HepG2 (cell line): Measurements from ENCODE around the gene USP24. TPM values are rescaled to one million over a fixed set of nuclear protein-coding genes. Genes with fewer than 3 reads are reported as not detected.

Source experiments
- ADNP ChIP-seq: sonication (generic); formaldehyde crosslinking; IDR thresholded peaks from 2 replicates; pipeline ENCODE4 v1.4.0; 2020; ENCODE audit warnings: missing genetic modification reagents
- ATRX ChIP-seq: sonication (generic); formaldehyde crosslinking; IDR thresholded peaks from 2 replicates; pipeline ENCODE4 v1.4.0; 2020; ENCODE audit warnings: missing genetic modification reagents, borderline replicate concordance
- EHMT2 ChIP-seq: fragments of 200-600 bp; sonication (generic); IDR thresholded peaks from 2 replicates; pipeline ENCODE4 v1.7.0; 2017; ENCODE audit warnings: antibody characterized with exemption, low read depth, low read length, borderline replicate concordance
- FLYWCH1 ChIP-seq: sonication (generic); formaldehyde crosslinking; IDR thresholded peaks from 2 replicates; pipeline ENCODE4 v1.8.1; 2023; ENCODE audit warnings: mild to moderate bottlenecking, missing genetic modification reagents
- GFI1 ChIP-seq: sonication (generic); formaldehyde crosslinking; IDR thresholded peaks from 2 replicates; pipeline ENCODE4 v1.5.0; 2020; ENCODE audit warnings: missing genetic modification reagents, mild to moderate bottlenecking, borderline replicate concordance
- HNRNPH1 ChIP-seq: fragments of 200-400 bp; formaldehyde crosslinking; optimal IDR thresholded peaks from 2 replicates; pipeline ENCODE3; 2017; ENCODE audit warnings: mild to moderate bottlenecking, low read depth, low read length
- JUN ChIP-seq: sonication (generic); formaldehyde crosslinking; IDR thresholded peaks from 2 replicates; pipeline ENCODE4 v1.4.0; 2020; ENCODE audit warnings: mild to moderate bottlenecking, missing genetic modification reagents
- KDM6A ChIP-seq: IDR thresholded peaks from 2 replicates; pipeline ENCODE4 v1.6.1; 2016; ENCODE audit warnings: low read depth
- KLF13 ChIP-seq: sonication (generic); formaldehyde crosslinking; IDR thresholded peaks from 2 replicates; pipeline ENCODE4 v1.4.0; 2020; ENCODE audit warnings: mild to moderate bottlenecking, missing genetic modification reagents
- MAFF ChIP-seq: IDR thresholded peaks from 2 replicates; pipeline ENCODE4 v1.6.1; 2011; ENCODE audit warnings: low read depth, low read length, improper control_type of control experiment
- NR1H2 ChIP-seq: sonication (generic); formaldehyde crosslinking; IDR thresholded peaks from 2 replicates; pipeline ENCODE4 v1.8.1; 2022; ENCODE audit warnings: low read depth, missing genetic modification reagents, borderline replicate concordance
- NR2F6 ChIP-seq, 2 experiments: IDR thresholded peaks; 2 replicates each; pipeline ENCODE4 v1.6.1; 2016; ENCODE audit warnings: antibody characterized with exemption in 1 of 2, mild to moderate bottlenecking in 1 of 2
- RFX3 ChIP-seq: IDR thresholded peaks from 2 replicates; pipeline ENCODE4 v1.6.1; 2016; ENCODE audit warnings: missing biosample characterization, missing genetic modification reagents
- RXRB ChIP-seq: IDR thresholded peaks from 2 replicates; pipeline ENCODE4 v1.6.1; 2016; ENCODE audit warnings: borderline replicate concordance, missing genetic modification reagents, missing compliant biosample characterization
- U2AF1 ChIP-seq: fragments of 200-400 bp; formaldehyde crosslinking; optimal IDR thresholded peaks from 2 replicates; pipeline ENCODE3; 2017; ENCODE audit warnings: mild to moderate bottlenecking, low read depth, low read length
- WIZ ChIP-seq: sonication (generic); formaldehyde crosslinking; IDR thresholded peaks from 2 replicates; pipeline ENCODE4 v1.5.1; 2020; ENCODE audit warnings: mild to moderate bottlenecking, missing genetic modification reagents
- XRCC5 ChIP-seq: fragments of 200-400 bp; formaldehyde crosslinking; optimal IDR thresholded peaks from 2 replicates; pipeline ENCODE3; 2017; ENCODE audit warnings: mild to moderate bottlenecking, low read length
- ZNF230 ChIP-seq: sonication (generic); formaldehyde crosslinking; IDR thresholded peaks from 2 replicates; pipeline ENCODE4 v1.4.0; 2020; ENCODE audit warnings: mild to moderate bottlenecking, missing genetic modification reagents
- ZNF3 ChIP-seq: IDR thresholded peaks from 2 replicates; pipeline ENCODE4 v1.7.0; 2017; ENCODE audit warnings: inconsistent platforms
- ZNF30 ChIP-seq: sonication (generic); formaldehyde crosslinking; IDR thresholded peaks from 2 replicates; pipeline ENCODE4 v1.5.0; 2020; ENCODE audit warnings: mild to moderate bottlenecking, missing genetic modification reagents
- ZNF333 ChIP-seq: sonication (generic); formaldehyde crosslinking; IDR thresholded peaks from 2 replicates; pipeline ENCODE4 v1.4.0; 2020; ENCODE audit warnings: mild to moderate bottlenecking, missing genetic modification reagents, borderline replicate concordance
- ZNF33A ChIP-seq: sonication (generic); formaldehyde crosslinking; IDR thresholded peaks from 2 replicates; pipeline ENCODE4 v1.5.1; 2020; ENCODE audit warnings: missing genetic modification reagents, mild to moderate bottlenecking, moderate library complexity, borderline replicate concordance
- ZNF496 ChIP-seq: sonication (generic); formaldehyde crosslinking; IDR thresholded peaks from 2 replicates; pipeline ENCODE4 v1.8.1; 2023; ENCODE audit warnings: mild to moderate bottlenecking, moderate library complexity, missing genetic modification reagents; ENCODE audit not compliant: insufficient replicate concordance
- ZNF552 ChIP-seq: sonication (generic); formaldehyde crosslinking; IDR thresholded peaks from 2 replicates; pipeline ENCODE4 v1.9.0; 2022; ENCODE audit warnings: missing genetic modification reagents, mild to moderate bottlenecking, borderline replicate concordance
- ZNF589 ChIP-seq: sonication (generic); formaldehyde crosslinking; conservative IDR thresholded peaks from 2 replicates; pipeline ENCODE4 v1.8.0; 2022; ENCODE audit warnings: mild to moderate bottlenecking, moderate library complexity, missing genetic modification reagents
- ZNF770 ChIP-seq: sonication (generic); formaldehyde crosslinking; IDR thresholded peaks from 2 replicates; pipeline ENCODE4 v1.5.0; 2020; ENCODE audit warnings: mild to moderate bottlenecking, missing genetic modification reagents
- ZNF784 ChIP-seq: sonication (generic); formaldehyde crosslinking; IDR thresholded peaks from 2 replicates; pipeline ENCODE4 v1.5.1; 2020; ENCODE audit warnings: missing genetic modification reagents, mild to moderate bottlenecking, borderline replicate concordance
- polyA plus RNA-seq, 8 experiments: library from polyadenylated mRNA; depleted of rRNA in 3 of 8; stranded (reverse) in 7 of 8; unstranded in 1 of 8; fragments of >200 nt; fragmentation: Illumina TruSeq in 4 of 8; extraction: Trizol in 4 of 8; gene quantifications; 2 replicates each; pipeline versions ENCODE4 v1.2.1 to v1.2.3, GENCODE V29; 2011 to 2016; ENCODE audit warnings: low read depth in 4 of 8, missing spikeins in 1 of 8, mixed read lengths in 1 of 8; ENCODE audit not compliant: insufficient read depth in 1 of 8
- total RNA-seq, 5 experiments: library from RNA; depleted of rRNA; stranded (reverse); fragments of >200 nt; fragmentation: Illumina TruSeq; extraction: Trizol; gene quantifications; 2 replicates each; pipeline ENCODE4 v1.2.3, GENCODE V29; 2016; ENCODE audit warnings: low read depth in 1 of 5
- TF ChIP-seq, protein P1 (sequence below): sonication (generic); formaldehyde crosslinking; IDR thresholded peaks from 2 replicates; pipeline ENCODE4 v1.8.0; 2022; ENCODE audit warnings: mild to moderate bottlenecking, missing genetic modification reagents; ENCODE audit not compliant: insufficient replicate concordance

Gene USP24
- total and polyA plus RNA-seq, 2 of the 13 experiments (the other 11 are each of a cell fraction or from before 2014, with no cell fraction given) = 18.8 to 47.6 TPM

- TF ChIP-seq, protein P1, sequence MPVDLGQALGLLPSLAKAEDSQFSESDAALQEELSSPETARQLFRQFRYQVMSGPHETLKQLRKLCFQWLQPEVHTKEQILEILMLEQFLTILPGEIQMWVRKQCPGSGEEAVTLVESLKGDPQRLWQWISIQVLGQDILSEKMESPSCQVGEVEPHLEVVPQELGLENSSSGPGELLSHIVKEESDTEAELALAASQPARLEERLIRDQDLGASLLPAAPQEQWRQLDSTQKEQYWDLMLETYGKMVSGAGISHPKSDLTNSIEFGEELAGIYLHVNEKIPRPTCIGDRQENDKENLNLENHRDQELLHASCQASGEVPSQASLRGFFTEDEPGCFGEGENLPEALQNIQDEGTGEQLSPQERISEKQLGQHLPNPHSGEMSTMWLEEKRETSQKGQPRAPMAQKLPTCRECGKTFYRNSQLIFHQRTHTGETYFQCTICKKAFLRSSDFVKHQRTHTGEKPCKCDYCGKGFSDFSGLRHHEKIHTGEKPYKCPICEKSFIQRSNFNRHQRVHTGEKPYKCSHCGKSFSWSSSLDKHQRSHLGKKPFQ = no peak
- TF ChIP-seq ZNF552 (CRISPR knock-in tag) = no peak
- TF ChIP-seq KLF13 = no peak
- TF ChIP-seq HNRNPH1 = no peak
- TF ChIP-seq GFI1 = no peak
- TF ChIP-seq RFX3 = no peak
- TF ChIP-seq JUN (CRISPR knock-in tag) = no peak
- TF ChIP-seq NR2F6 (IDR thresholded peaks at IDR 0.05) = peak; percentile 64
- peak; percentile 32; the same call in 1 of the 2 replicates for TF ChIP-seq NR2F6 (CRISPR knock-in tag; IDR thresholded peaks at IDR 0.05)
- TF ChIP-seq EHMT2 = no peak
- TF ChIP-seq RXRB (CRISPR knock-in tag) = 0 out of 2 replicates have a peak, but pooled peaks have one; percentile 14
- no peak for TF ChIP-seq ZNF33A (CRISPR knock-in tag)
- no peak for TF ChIP-seq ZNF3 (CRISPR knock-in tag)
- TF ChIP-seq ZNF333 (CRISPR knock-in tag) = no peak
- no peak for TF ChIP-seq XRCC5
- TF ChIP-seq ZNF784 (CRISPR knock-in tag) = no peak
- no peak for TF ChIP-seq U2AF1
- no peak for TF ChIP-seq ZNF30 (CRISPR knock-in tag)
- TF ChIP-seq KDM6A (CRISPR knock-in tag) = no peak
- no peak for TF ChIP-seq WIZ (CRISPR knock-in tag)
- TF ChIP-seq ZNF230 (CRISPR knock-in tag) = no peak
- TF ChIP-seq ZNF496 (CRISPR knock-in tag) = no peak
- TF ChIP-seq ATRX (CRISPR knock-in tag) = no peak
- no peak for TF ChIP-seq FLYWCH1 (CRISPR knock-in tag)
- no peak for TF ChIP-seq ZNF770 (CRISPR knock-in tag)
- no peak for TF ChIP-seq NR1H2
- TF ChIP-seq ZNF589 (CRISPR knock-in tag) = no peak
- no peak for TF ChIP-seq ADNP (CRISPR knock-in tag)
- no peak for TF ChIP-seq MAFF
Measured at GRCh38 chr1:55035904-55036303, 179.3 kb downstream of the USP24 start (continued).
